Esophagus (tissue), 2 donors: ENCODE results near the gene CIDEC. TPM values are rescaled to one million over a fixed set of nuclear protein-coding genes. Genes with fewer than 3 reads are reported as not detected.
A peak's percentile ranks its signal among the peaks of the same experiment; 100 is the strongest.
"Not testable (repeated sequence)": the region's sequence is repeated elsewhere in the genome, so short reads cannot be mapped to it uniquely, and the experiment has no call there.

Experiments
- H3K27ac ChIP-seq, 2 donors: one replicate each; pipeline ENCODE4 v1.5.1; 2013; ENCODE audit warnings: low read depth in 2 of 2, mild to moderate bottlenecking in 2 of 2, inconsistent platforms in 1 of 2, low read length in 1 of 2, moderate library complexity in 1 of 2
- H3K27me3 ChIP-seq, 2 donors: one replicate each; pipeline ENCODE4 v1.6.1; 2013; ENCODE audit warnings: low read length in 2 of 2, control low read depth in 1 of 2, mild to moderate bottlenecking in 1 of 2; ENCODE audit not compliant: insufficient read depth in 2 of 2, control insufficient read depth in 1 of 2
- H3K36me3 ChIP-seq, 2 donors: one replicate each; pipeline ENCODE4 v1.6.1; 2013; ENCODE audit warnings: low read length in 1 of 2; ENCODE audit not compliant: control insufficient read depth in 2 of 2, insufficient read depth in 2 of 2
- H3K4me1 ChIP-seq, 2 donors: one replicate each; pipeline ENCODE4 v1.6.1; 2013; ENCODE audit warnings: low read length in 1 of 2; ENCODE audit not compliant: control insufficient read depth in 2 of 2, insufficient read depth in 2 of 2
- H3K4me3 ChIP-seq, 2 donors: one replicate each; pipeline ENCODE4 v1.5.1; 2013; ENCODE audit warnings: low read length in 2 of 2, mild to moderate bottlenecking in 2 of 2, low read depth in 1 of 2, moderate library complexity in 1 of 2
- H3K9me3 ChIP-seq, 2 donors: one replicate each; pipeline ENCODE4 v1.6.1; 2013; ENCODE audit warnings: mild to moderate bottlenecking in 2 of 2, low read depth in 1 of 2, low read length in 1 of 2, moderate library complexity in 1 of 2; ENCODE audit not compliant: control insufficient read depth in 2 of 2, insufficient read depth in 1 of 2
- WGBS, 2 donors: extraction: QIAGEN DNeasy Blood & Tissue Kit; methylation state at CpG; one replicate each; pipeline ENCODE4 v1.1.7; 2013; 5-methylcytosine and 5-hydroxymethylcytosine counted together
- polyA plus RNA-seq, 2 donors: library from polyadenylated mRNA; stranded (reverse); fragments of 200-250 nt; gene quantifications; one replicate each; pipeline ENCODE4 v1.2.3, GENCODE V29; 2013
- donor health status: healthy with polysubstance abuse.
- donor health status: Bipolar disorder and iron deficiency.

CIDEC gene
- polyA plus RNA-seq, 2 donors: 0.18 to 0.53 TPM

GRCh38 chr3:9902372-9903237 is 22.6 kb upstream of the CIDEC start, which contains the start of gene IL17RE:
TSS of gene IL17RE (plus strand) at chr3:9902848. CDS start at chr3:9902933, 85 bp downstream.
- H3K27ac ChIP-seq: peak within 1 kb of the TSS; percentile 60 to 61
- H3K4me3 ChIP-seq: peak within 1 kb of the TSS; percentile 51 to 67
- no peaks in the 10 kb centered on the region for H3K9me3 ChIP-seq
- H3K36me3 ChIP-seq: peaks cover 0 to 6% of the 10 kb centered on the region in 2 donors
- WGBS, 2 donors: 32 to 36% methylated on average over 13 of the region's 13 CpGs
- H3K4me1 ChIP-seq: peaks cover 0 to 13% of the 10 kb centered on the region in 2 donors
- H3K27me3 ChIP-seq: no peaks in the 10 kb centered on the region

- Histone ChIP-seq H3K9me3 (no peaks in the 10 kb centered on the region), H3K27me3 (no peaks in the 10 kb centered on the region), H3K36me3 (peaks cover 0 to 4% of the 10 kb centered on the region in 2 donors), H3K4me3 (no peak overlapping the region), H3K4me1 (peaks cover 0 to 14% of the 10 kb centered on the region in 2 donors), H3K27ac (peak overlapping the region in 1 of 2 donors; percentile 61)
- 68 to 72% methylated on average over 5 of the region's 5 CpGs for WGBS, 2 donors
Measured at GRCh38 chr3:9901967-9902366, 21.9 kb upstream of the CIDEC start.

GRCh38 chr3:9900965-9901415 is 20.9 kb upstream of the CIDEC start:
- H3K27me3 ChIP-seq, H3K4me3 ChIP-seq, H3K27ac ChIP-seq, H3K9me3 ChIP-seq, H3K36me3 ChIP-seq: not testable (repeated sequence)
- H3K4me1 ChIP-seq: peaks cover 0 to 14% of the 10 kb centered on the region in 2 donors
- WGBS, 2 donors: 73 to 95% methylated on average over 6 of the region's 6 CpGs

GRCh38 chr3:9899289-9899791 is 19.3 kb upstream of the CIDEC start:
- H3K27me3 ChIP-seq: no peaks in the 10 kb centered on the region
- H3K36me3 ChIP-seq: no peaks in the 10 kb centered on the region
- no peak overlapping the region for H3K27ac ChIP-seq
- H3K4me1 ChIP-seq: peaks cover 0 to 14% of the 10 kb centered on the region in 2 donors
- WGBS, 2 donors: 62 to 65% methylated on average over 3 of the region's 3 CpGs
- H3K4me3 ChIP-seq: no peak overlapping the region
- no peaks in the 10 kb centered on the region for H3K9me3 ChIP-seq

GRCh38 chr3:9898467-9899241 is 18.6 kb upstream of the CIDEC start:
- Histone ChIP-seq H3K36me3 (no peaks in the 10 kb centered on the region), H3K27me3 (no peaks in the 10 kb centered on the region), H3K4me1 (peaks cover 0 to 14% of the 10 kb centered on the region in 2 donors), H3K27ac (peak overlapping the region; percentile 24 to 47), H3K9me3 (no peaks in the 10 kb centered on the region), H3K4me3 (no peak overlapping the region)
- WGBS, 2 donors: 47 to 73% methylated on average over 8 of the region's 8 CpGs

GRCh38 chr3:9897408-9898372 is 17.6 kb upstream of the CIDEC start:
- H3K27ac ChIP-seq: peak overlapping the region; percentile 47 to 60

GRCh38 chr3:9896755-9897407 is 16.8 kb upstream of the CIDEC start:
- WGBS, 2 donors: 84 to 90% methylated on average over 10 of the region's 10 CpGs
- H3K9me3 ChIP-seq, H3K27me3 ChIP-seq, H3K4me3 ChIP-seq, H3K36me3 ChIP-seq: not testable (repeated sequence)
- H3K27ac ChIP-seq: peak overlapping the region in 1 of 2 donors; percentile 60
- H3K4me1 ChIP-seq: peaks cover 3 to 15% of the 10 kb centered on the region in 2 donors

More at GRCh38 chr3:9897408-9898372, 17.6 kb upstream of the CIDEC start:
- Histone ChIP-seq H3K4me1 (peaks cover 3 to 17% of the 10 kb centered on the region in 2 donors), H3K9me3 (no peaks in the 10 kb centered on the region), H3K4me3 (no peak overlapping the region), H3K36me3 (peaks cover 5 to 7% of the 10 kb centered on the region in 2 donors), H3K27me3 (no peaks in the 10 kb centered on the region)
- WGBS, 2 donors: 50 to 54% methylated on average over 4 of the region's 4 CpGs

- not testable (repeated sequence) for H3K36me3 ChIP-seq, H3K27me3 ChIP-seq, H3K27ac ChIP-seq, H3K4me3 ChIP-seq, H3K9me3 ChIP-seq
- peaks cover 3 to 15% of the 10 kb centered on the region in 2 donors for H3K4me1 ChIP-seq
- WGBS, 2 donors: 90 to 95% methylated on average over 3 of the region's 3 CpGs
Measured at GRCh38 chr3:9895715-9896114, 15.7 kb upstream of the CIDEC start.
